ENCODE data around the gene ZDHHC8. TPM values are rescaled to one million over a fixed set of nuclear protein-coding genes. Genes with fewer than 3 reads are reported as not detected.

Gene ZDHHC8
- total RNA-seq, 2 donors from 2014 or later: 41.6 to 47.6 TPM

- Mint-ChIP-seq H3K36me3 (ENCODE audit: insufficient read depth in 2 of 2) (no peaks in the 10 kb centered on the region), H3K27ac (no peak overlapping the region), H3K4me3 (no peak overlapping the region), H3K27me3 (ENCODE audit: low read depth) (no peaks in the 10 kb centered on the region), H3K9me3 (no peaks in the 10 kb centered on the region), H3K4me1 (ENCODE audit: low read depth) (no peaks in the 10 kb centered on the region)
- DNase-seq: no peak
- no peak for ATAC-seq (replicated peaks in 1 of 2)
Measured at GRCh38 chr22:20174785-20175596, 43.4 kb downstream of the ZDHHC8 start.

- Mint-ChIP-seq H3K9me3 (no peaks in the 10 kb centered on the region), H3K4me1 (ENCODE audit: low read depth) (no peaks in the 10 kb centered on the region), H3K27ac (no peak overlapping the region), H3K27me3 (ENCODE audit: low read depth) (no peaks in the 10 kb centered on the region), H3K4me3 (no peak overlapping the region), H3K36me3 (ENCODE audit: insufficient read depth in 2 of 2) (no peaks in the 10 kb centered on the region)
- DNase-seq (no peak), ATAC-seq (replicated peaks in 1 of 2) (no peak)
Measured at GRCh38 chr22:20175597-20175900, 43.9 kb downstream of the ZDHHC8 start.

GRCh38 chr22:20176421-20177085 lies 44.9 kb downstream of the ZDHHC8 start:
- no peak for DNase-seq
- Mint-ChIP-seq H3K36me3 (ENCODE audit: insufficient read depth in 2 of 2) (no peaks in the 10 kb centered on the region), H3K27ac (no peak overlapping the region), H3K9me3 (no peaks in the 10 kb centered on the region), H3K4me1 (ENCODE audit: low read depth) (no peaks in the 10 kb centered on the region), H3K4me3 (no peak overlapping the region), H3K27me3 (ENCODE audit: low read depth) (no peaks in the 10 kb centered on the region)
- ATAC-seq (replicated peaks in 1 of 2): no peak

GRCh38 chr22:20177217-20177911 lies 45.8 kb downstream of the ZDHHC8 start:
- no peak overlapping the region for H3K4me3 Mint-ChIP-seq
- H3K27me3 Mint-ChIP-seq (ENCODE audit: low read depth): no peaks in the 10 kb centered on the region
- DNase-seq: no peak
- no peaks in the 10 kb centered on the region for H3K9me3 Mint-ChIP-seq
- no peak for ATAC-seq (replicated peaks in 1 of 2)
- H3K4me1 Mint-ChIP-seq (ENCODE audit: low read depth): no peaks in the 10 kb centered on the region
- no peaks in the 10 kb centered on the region for H3K36me3 Mint-ChIP-seq (ENCODE audit: insufficient read depth in 2 of 2)
- no peak overlapping the region for H3K27ac Mint-ChIP-seq

GRCh38 chr22:20178075-20178914 lies 46.7 kb downstream of the ZDHHC8 start:
- H3K4me1 Mint-ChIP-seq (ENCODE audit: low read depth): no peaks in the 10 kb centered on the region
- DNase-seq (no peak), ATAC-seq (replicated peaks in 1 of 2) (no peak)
- H3K4me3 Mint-ChIP-seq: no peak overlapping the region
- H3K36me3 Mint-ChIP-seq (ENCODE audit: insufficient read depth in 2 of 2): no peaks in the 10 kb centered on the region
- H3K27ac Mint-ChIP-seq: no peak overlapping the region
- H3K27me3 Mint-ChIP-seq (ENCODE audit: low read depth): no peaks in the 10 kb centered on the region
- no peaks in the 10 kb centered on the region for H3K9me3 Mint-ChIP-seq

- H3K4me1 Mint-ChIP-seq (ENCODE audit: low read depth): no peaks in the 10 kb centered on the region
- no peaks in the 10 kb centered on the region for H3K9me3 Mint-ChIP-seq
- no peak for DNase-seq
- no peaks in the 10 kb centered on the region for H3K27me3 Mint-ChIP-seq (ENCODE audit: low read depth)
- ATAC-seq (replicated peaks in 1 of 2): no peak
- H3K36me3 Mint-ChIP-seq (ENCODE audit: insufficient read depth in 2 of 2): no peaks in the 10 kb centered on the region
- no peak overlapping the region for H3K27ac Mint-ChIP-seq
- H3K4me3 Mint-ChIP-seq: no peak overlapping the region
Measured at GRCh38 chr22:20178915-20179227, 47.3 kb downstream of the ZDHHC8 start.

GRCh38 chr22:20179455-20180244 lies 48.0 kb downstream of the ZDHHC8 start:
- Mint-ChIP-seq H3K27me3 (ENCODE audit: low read depth) (no peaks in the 10 kb centered on the region), H3K9me3 (no peaks in the 10 kb centered on the region), H3K36me3 (ENCODE audit: insufficient read depth in 2 of 2) (no peaks in the 10 kb centered on the region), H3K4me1 (ENCODE audit: low read depth) (no peaks in the 10 kb centered on the region), H3K27ac (no peak overlapping the region), H3K4me3 (no peak overlapping the region)
- no peak for ATAC-seq (replicated peaks in 1 of 2)
- no peak for DNase-seq

GRCh38 chr22:20180245-20180630 lies 48.6 kb downstream of the ZDHHC8 start:
- DNase-seq (no peak), ATAC-seq (replicated peaks in 1 of 2) (peak in 1 of 2 donors; percentile 13)
- H3K27ac Mint-ChIP-seq: no peak overlapping the region
- no peaks in the 10 kb centered on the region for H3K36me3 Mint-ChIP-seq (ENCODE audit: insufficient read depth in 2 of 2)
- H3K4me3 Mint-ChIP-seq: no peak overlapping the region
- H3K27me3 Mint-ChIP-seq (ENCODE audit: low read depth): no peaks in the 10 kb centered on the region
- no peaks in the 10 kb centered on the region for H3K9me3 Mint-ChIP-seq
- H3K4me1 Mint-ChIP-seq (ENCODE audit: low read depth): no peaks in the 10 kb centered on the region

- DNase-seq: no peak
- ATAC-seq (replicated peaks in 1 of 2): peak in 1 of 2 donors; percentile 11
- Mint-ChIP-seq H3K36me3 (ENCODE audit: insufficient read depth in 2 of 2) (no peaks in the 10 kb centered on the region), H3K4me3 (no peak overlapping the region), H3K27me3 (ENCODE audit: low read depth) (no peaks in the 10 kb centered on the region), H3K9me3 (no peaks in the 10 kb centered on the region), H3K27ac (no peak overlapping the region), H3K4me1 (ENCODE audit: low read depth) (no peaks in the 10 kb centered on the region)
Measured at GRCh38 chr22:20180640-20181039, 49.0 kb downstream of the ZDHHC8 start.

- Mint-ChIP-seq H3K27ac (no peak overlapping the region), H3K4me3 (no peak overlapping the region), H3K36me3 (ENCODE audit: insufficient read depth in 2 of 2) (no peaks in the 10 kb centered on the region), H3K27me3 (ENCODE audit: low read depth) (no peaks in the 10 kb centered on the region), H3K9me3 (no peaks in the 10 kb centered on the region), H3K4me1 (ENCODE audit: low read depth) (no peaks in the 10 kb centered on the region)
- DNase-seq (no peak), ATAC-seq (replicated peaks in 1 of 2) (no peak)
Measured at GRCh38 chr22:20181194-20181883, 49.7 kb downstream of the ZDHHC8 start.

GRCh38 chr22:20181884-20182236 lies 50.3 kb downstream of the ZDHHC8 start:
- H3K36me3 Mint-ChIP-seq (ENCODE audit: insufficient read depth in 2 of 2): no peaks in the 10 kb centered on the region
- ATAC-seq (replicated peaks in 1 of 2) (no peak), DNase-seq (no peak)
- no peaks in the 10 kb centered on the region for H3K4me1 Mint-ChIP-seq (ENCODE audit: low read depth)
- no peak overlapping the region for H3K4me3 Mint-ChIP-seq
- H3K27me3 Mint-ChIP-seq (ENCODE audit: low read depth): no peaks in the 10 kb centered on the region
- H3K9me3 Mint-ChIP-seq: no peaks in the 10 kb centered on the region
- no peak overlapping the region for H3K27ac Mint-ChIP-seq

GRCh38 chr22:20182365-20182764 lies 50.8 kb downstream of the ZDHHC8 start:
- no peak overlapping the region for H3K27ac Mint-ChIP-seq
- no peaks in the 10 kb centered on the region for H3K27me3 Mint-ChIP-seq (ENCODE audit: low read depth)
- no peaks in the 10 kb centered on the region for H3K4me1 Mint-ChIP-seq (ENCODE audit: low read depth)
- H3K4me3 Mint-ChIP-seq: no peak overlapping the region
- DNase-seq: no peak
- no peak for ATAC-seq (replicated peaks in 1 of 2)
- no peaks in the 10 kb centered on the region for H3K36me3 Mint-ChIP-seq (ENCODE audit: insufficient read depth in 2 of 2)
- no peaks in the 10 kb centered on the region for H3K9me3 Mint-ChIP-seq

All from activated T-cell treated with anti-CD3 and anti-CD28 coated beads, Interleukin-2, amount 50 U/mL, for 72 hours (primary cell).